Measurements from ENCODE around the gene MRPL4. TPM values are rescaled to one million over a fixed set of nuclear protein-coding genes. Genes with fewer than 3 reads are reported as not detected.

Gene MRPL4
- total RNA-seq, 1 experiment from 2014 or later = 99.3 TPM

GRCh38 chr19:10290876-10291553 is 39.0 kb downstream of the MRPL4 start:
- H3K36me3 Mint-ChIP-seq (ENCODE audit: insufficient read depth in 1 of 3, low read depth in 3 of 3) = no peaks in the 10 kb centered on the region; a peak in 3 of 7 replicates
- H2AFZ ChIP-seq (ENCODE audit: low read length) = no peak overlapping the region

More at GRCh38 chr19:10290876-10291553, 39.0 kb downstream of the MRPL4 start:
- Mint-ChIP-seq H3K4me3 (peak overlapping the region; percentile 59 to 92), H3K9me3 (peaks cover 0 to 5% of the 10 kb centered on the region in 2 experiments; a peak in 3 of 5 replicates), H3K27ac (no peak overlapping the region), H3K27me3 (ENCODE audit: low read depth) (peaks cover 100% of the 10 kb centered on the region), H3K4me1 (peaks cover 17 to 49% of the 10 kb centered on the region in 2 experiments)
- DNase-seq = peak; percentile 68
- Histone ChIP-seq H3K4me2 (ENCODE audit: insufficient read depth, insufficient read length, low read length) (peak overlapping the region; percentile 92), H3K27me3 (ENCODE audit: insufficient read depth, low read length) (peaks cover 67% of the 10 kb centered on the region), H3K9ac (ENCODE audit: extremely low read depth, insufficient read length, low read length) (no peak overlapping the region), H3K23me2 (ENCODE audit: insufficient read length, low read depth, low read length, poor library complexity, severe bottlenecking) (peaks cover 44% of the 10 kb centered on the region), H4K5ac (ENCODE audit: insufficient read length, low read depth, low read length) (no peak overlapping the region), H3K4ac (ENCODE audit: low read depth, low read length) (no peak overlapping the region), H3K23ac (ENCODE audit: insufficient read length, low read depth, low read length) (no peak overlapping the region), H2BK15ac (ENCODE audit: low read depth, low read length) (no peak overlapping the region), H4K8ac (replicated peaks; ENCODE audit: insufficient read length, low read depth, low read length) (no peak overlapping the region), H3K56ac (ENCODE audit: insufficient read length, low read depth, low read length) (no peak overlapping the region), H2AK5ac (ENCODE audit: insufficient read length, low read length) (no peak overlapping the region), H2BK20ac (ENCODE audit: low read depth, low read length, poor library complexity, severe bottlenecking) (no peak overlapping the region), H3K79me1 (ENCODE audit: insufficient read depth, low read depth, low read length, poor library complexity, severe bottlenecking) (no peaks in the 10 kb centered on the region), H3K18ac (ENCODE audit: insufficient read length, low read depth, low read length) (no peak overlapping the region), H4K20me1 (ENCODE audit: control insufficient read depth, insufficient read depth, insufficient read length) (no peaks in the 10 kb centered on the region), H4K91ac (ENCODE audit: insufficient read length, low read depth, low read length) (no peak overlapping the region), H3T11ph (ENCODE audit: low read length) (no peak overlapping the region), H2BK5ac (ENCODE audit: insufficient read length, low read length) (no peak overlapping the region), H3K79me2 (ENCODE audit: insufficient read depth, low read length) (no peaks in the 10 kb centered on the region), H2BK120ac (ENCODE audit: low read depth, low read length, poor library complexity, severe bottlenecking) (no peak overlapping the region), H3K9me3 (ENCODE audit: control insufficient read depth, low read depth, low read length) (no peaks in the 10 kb centered on the region), H3K4me1 (ENCODE audit: insufficient read depth, low read length) (no peaks in the 10 kb centered on the region; the same call in 1 of the 2 replicates), H2BK12ac (ENCODE audit: insufficient read length, low read depth, low read length) (no peak overlapping the region), H3K27ac (ENCODE audit: insufficient read length, low read depth, low read length) (no peak overlapping the region), H3K14ac (ENCODE audit: insufficient read depth, low read length) (no peak overlapping the region)
- WGBS (ENCODE audit: extremely low coverage, insufficient read length, low lambda C conversion rate) = no CpG with 5 or more reads among the region's 57 CpGs
- TF ChIP-seq, protein P1, sequence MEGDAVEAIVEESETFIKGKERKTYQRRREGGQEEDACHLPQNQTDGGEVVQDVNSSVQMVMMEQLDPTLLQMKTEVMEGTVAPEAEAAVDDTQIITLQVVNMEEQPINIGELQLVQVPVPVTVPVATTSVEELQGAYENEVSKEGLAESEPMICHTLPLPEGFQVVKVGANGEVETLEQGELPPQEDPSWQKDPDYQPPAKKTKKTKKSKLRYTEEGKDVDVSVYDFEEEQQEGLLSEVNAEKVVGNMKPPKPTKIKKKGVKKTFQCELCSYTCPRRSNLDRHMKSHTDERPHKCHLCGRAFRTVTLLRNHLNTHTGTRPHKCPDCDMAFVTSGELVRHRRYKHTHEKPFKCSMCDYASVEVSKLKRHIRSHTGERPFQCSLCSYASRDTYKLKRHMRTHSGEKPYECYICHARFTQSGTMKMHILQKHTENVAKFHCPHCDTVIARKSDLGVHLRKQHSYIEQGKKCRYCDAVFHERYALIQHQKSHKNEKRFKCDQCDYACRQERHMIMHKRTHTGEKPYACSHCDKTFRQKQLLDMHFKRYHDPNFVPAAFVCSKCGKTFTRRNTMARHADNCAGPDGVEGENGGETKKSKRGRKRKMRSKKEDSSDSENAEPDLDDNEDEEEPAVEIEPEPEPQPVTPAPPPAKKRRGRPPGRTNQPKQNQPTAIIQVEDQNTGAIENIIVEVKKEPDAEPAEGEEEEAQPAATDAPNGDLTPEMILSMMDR (conservative IDR thresholded peaks at IDR 0.05) = no peak

Measured in H9 (cell line).